B cell (primary cell): ENCODE data around the gene ADARB2. TPM values are rescaled to one million over a fixed set of nuclear protein-coding genes. Genes with fewer than 3 reads are reported as not detected.

ENCODE experiments used
- ATAC-seq: fragments of 200-7000 bp; cut with Tn5 transposase; one replicate; pipeline ENCODE4 v1.10.0; 2021; ENCODE audit warnings: low read depth, mild to moderate bottlenecking, moderate number of reproducible peaks, moderate library complexity
- CTCF ChIA-PET: fragments of 350-600 bp; sonication (Branson Sonifier 250); formaldehyde crosslinking; loops from one replicate; lab custom pipeline; 2021; ENCODE audit warnings: antibody characterized with exemption, inconsistent platforms; lab: Charles Lee
- POLR2A ChIA-PET: fragments of 350-600 bp; sonication (Branson Sonifier 250); formaldehyde crosslinking; loops from one replicate; lab custom pipeline; 2021; ENCODE audit warnings: antibody characterized with exemption; lab: Charles Lee
- DNase-seq: peaks from one replicate; pipeline ENCODE4 v3.0.0; 2013
- H2AFZ ChIP-seq: 2 replicates; pipeline ENCODE4 v1.6.1; 2012; ENCODE audit warnings: mild to moderate bottlenecking, low read depth, low read length; ENCODE audit not compliant: insufficient read depth, poor library complexity, severe bottlenecking
- H3K27ac ChIP-seq, 2 donors: 1 replicate in 1 of 2; 2 replicates in 1 of 2; pipeline ENCODE4 v1.5.1; 2012 to 2013; ENCODE audit warnings: low read length in 2 of 2, mild to moderate bottlenecking in 2 of 2, moderate library complexity in 1 of 2
- H3K27me3 ChIP-seq, 4 experiments: fragments of 200-600 bp in 1 of 4; sonication (generic) in 1 of 4; replicated peaks in 1 of 4; 1 replicate in 2 of 4; 2 replicates in 2 of 4; pipeline versions ENCODE4 v1.6.1 to v1.7.0; 2013 to 2016; ENCODE audit warnings: low read length in 3 of 4, mild to moderate bottlenecking in 2 of 4, mixed read lengths in 1 of 4, moderate library complexity in 1 of 4; ENCODE audit not compliant: insufficient read depth in 4 of 4, control insufficient read depth in 3 of 4; ENCODE audit errors: control extremely low read depth in 1 of 4
- H3K36me3 ChIP-seq, 2 experiments: replicated peaks in 1 of 2; 1 replicate in 1 of 2; 2 replicates in 1 of 2; pipeline versions ENCODE4 v1.6.1 to v1.7.1; 2013; ENCODE audit warnings: low read length in 1 of 2; ENCODE audit not compliant: insufficient read depth in 2 of 2, control insufficient read depth in 1 of 2; ENCODE audit errors: control extremely low read depth in 1 of 2, extremely low read depth in 1 of 2
- H3K4me1 ChIP-seq, 2 donors: fragments of 200-600 bp in 1 of 2; sonication (generic) in 1 of 2; 1 replicate in 1 of 2; 2 replicates in 1 of 2; pipeline versions ENCODE4 v1.5.1 to v1.6.1; 2013 to 2017; ENCODE audit warnings: low read length in 2 of 2; ENCODE audit not compliant: control insufficient read depth in 2 of 2, insufficient read depth in 2 of 2
- H3K4me2 ChIP-seq: replicated peaks from 2 replicates; pipeline ENCODE3; 2012; ENCODE audit warnings: mild to moderate bottlenecking, low read depth, low read length; ENCODE audit not compliant: poor library complexity, severe bottlenecking
- H3K4me3 ChIP-seq, 5 experiments: fragments of 200-600 bp in 1 of 5; sonication (generic) in 1 of 5; 1 replicate in 3 of 5; 2 replicates in 2 of 5; pipeline versions ENCODE4 v1.5.1 to v1.7.0; 2011 to 2016; ENCODE audit warnings: low read length in 4 of 5, mild to moderate bottlenecking in 4 of 5, low read depth in 2 of 5, control low read depth in 1 of 5, moderate library complexity in 1 of 5; ENCODE audit not compliant: insufficient read depth in 1 of 5; ENCODE audit errors: control extremely low read depth in 1 of 5, extremely low read depth in 1 of 5
- H3K79me2 ChIP-seq: fragments of 200-600 bp; sonication (generic); one replicate; pipeline ENCODE4 v1.6.0; 2016; ENCODE audit warnings: low read length; ENCODE audit not compliant: control insufficient read depth, insufficient read depth
- H3K9ac ChIP-seq: fragments of 200-600 bp; sonication (generic); 2 replicates; pipeline ENCODE4 v1.6.1; 2017; ENCODE audit warnings: mild to moderate bottlenecking, low read length, moderate library complexity
- H3K9me3 ChIP-seq, 3 donors: one replicate each; pipeline versions ENCODE4 v1.6.1 to v1.7.1; 2013; ENCODE audit warnings: low read length in 2 of 3; ENCODE audit not compliant: control insufficient read depth in 2 of 3, insufficient read depth in 1 of 3; ENCODE audit errors: control extremely low read depth in 1 of 3
- H4K20me1 ChIP-seq: 2 replicates; pipeline ENCODE4 v1.6.0; 2012; ENCODE audit warnings: mild to moderate bottlenecking, low read length; ENCODE audit not compliant: insufficient read depth, control insufficient read depth, poor library complexity, severe bottlenecking
- H3K27ac Mint-ChIP-seq: one replicate; pipeline ENCODE4 v1.8.0; 2021; ENCODE audit warnings: mixed read lengths
- H3K27me3 Mint-ChIP-seq: one replicate; pipeline ENCODE4 v1.8.0; 2021; ENCODE audit warnings: mixed read lengths
- H3K4me1 Mint-ChIP-seq: one replicate; pipeline ENCODE4 v1.8.0; 2021; ENCODE audit warnings: mixed read lengths
- H3K4me3 Mint-ChIP-seq: one replicate; pipeline ENCODE4 v1.8.0; 2021; ENCODE audit warnings: mixed read lengths
- H3K9me3 Mint-ChIP-seq: one replicate; pipeline ENCODE4 v1.8.0; 2022; ENCODE audit warnings: mixed read lengths; ENCODE audit not compliant: insufficient read depth
- CTCF ChIP-seq: fragments of 200-600 bp; IDR thresholded peaks from one replicate; pipeline ENCODE4 v1.8.0; 2022; ENCODE audit warnings: antibody characterized with exemption, mild to moderate bottlenecking
- EZH2 ChIP-seq: IDR thresholded peaks from 2 replicates; pipeline ENCODE4 v1.6.1; 2012; ENCODE audit warnings: borderline replicate concordance, low read depth, mild to moderate bottlenecking, moderate library complexity, low read length; ENCODE audit not compliant: insufficient read depth, poor library complexity, severe bottlenecking
- WGBS: methylation state at CpG from one replicate; pipeline ENCODE4 v1.1.5; 2013; ENCODE audit warnings: missing lambda C conversion rate; ENCODE audit not compliant: insufficient coverage; 5-methylcytosine and 5-hydroxymethylcytosine counted together
- intact Hi-C: fragments of 100-400 bp; cut with micrococcal nuclease; formaldehyde crosslinking; loops from one replicate; pipeline ENCODE4 v1.10.0; 2022
- polyA plus RNA-seq: library from polyadenylated mRNA; depleted of rRNA; stranded (reverse); fragments of >200 nt; gene quantifications from 2 replicates; pipeline ENCODE4 v1.2.3, GENCODE V29; 2012
- total RNA-seq, 2 donors: library from RNA; stranded (reverse); fragments of 120-200 nt in 1 of 2; gene quantifications; 1 replicate in 1 of 2; 2 replicates in 1 of 2; pipeline versions ENCODE4 v1.2.3 to v1.2.4, GENCODE V29; 2013 to 2022

ADARB2 gene
- total and polyA plus RNA-seq, 2 donors (not counting 1 experiment from before 2014, with no cell fraction given), result 0.13 to 0.96 TPM

GRCh38 chr10:1670541-1671365 lies 66.6 kb downstream of the ADARB2 start:
- DNase-seq (no peak), ATAC-seq (no peak)
- WGBS, result 82% methylated on average over 27 of the region's 32 CpGs
- Mint-ChIP-seq H3K27ac (no peak overlapping the region), H3K4me3 (no peak overlapping the region), H3K4me1 (peaks cover 11% of the 10 kb centered on the region), H3K27me3 (peaks cover 20% of the 10 kb centered on the region), H3K9me3 (no peaks in the 10 kb centered on the region)
- peaks cover 0 to 16% (median 0%) of the 10 kb centered on the region in 3 donors for H3K9me3 ChIP-seq
- ChIA-PET CTCF (no interaction called here), POLR2A (no interaction called here)
- no peak overlapping the region for H3K27ac ChIP-seq
- intact Hi-C loops, result no loop called here
- peaks cover 3 to 6% of the 10 kb centered on the region in 2 donors for H3K4me1 ChIP-seq
- H3K4me3 ChIP-seq, result no peak overlapping the region
- no peaks in the 10 kb centered on the region for H3K79me2 ChIP-seq
- H3K36me3 ChIP-seq, result no peaks in the 10 kb centered on the region
- no peak overlapping the region for H2AFZ ChIP-seq
- no peak overlapping the region for H3K9ac ChIP-seq
- peaks cover 0 to 4% (median under 1%) of the 10 kb centered on the region in 4 experiments for H3K27me3 ChIP-seq
- no peak overlapping the region for H3K4me2 ChIP-seq
- no peak for TF ChIP-seq CTCF
- H4K20me1 ChIP-seq, result no peaks in the 10 kb centered on the region

GRCh38 chr10:1669433-1669832 lies 67.9 kb downstream of the ADARB2 start:
- Histone ChIP-seq H2AFZ (no peak overlapping the region), H4K20me1 (no peaks in the 10 kb centered on the region), H3K4me3 (no peak overlapping the region), H3K4me2 (no peak overlapping the region), H3K9me3 (peaks cover 0 to 16% (median 0%) of the 10 kb centered on the region in 3 donors), H3K36me3 (no peaks in the 10 kb centered on the region), H3K9ac (no peak overlapping the region), H3K79me2 (no peaks in the 10 kb centered on the region), H3K27ac (no peak overlapping the region), H3K4me1 (peaks cover under 1% of the 10 kb centered on the region in 2 donors), H3K27me3 (peaks cover 0 to 4% (median under 1%) of the 10 kb centered on the region in 4 experiments)
- H3K27ac Mint-ChIP-seq, result no peak overlapping the region
- H3K9me3 Mint-ChIP-seq, result no peaks in the 10 kb centered on the region
- ATAC-seq, result no peak
- H3K4me1 Mint-ChIP-seq, result peaks cover 9% of the 10 kb centered on the region
- no peak for DNase-seq
- no peak overlapping the region for H3K4me3 Mint-ChIP-seq
- H3K27me3 Mint-ChIP-seq, result peaks cover 13% of the 10 kb centered on the region
- ChIA-PET POLR2A (no interaction called here), CTCF (no interaction called here)
- intact Hi-C loops, result loop anchor here (10.0 kb wide), 1 partner anchor 65 kb away; the partner anchor contains the start of gene ADARB2
- TF ChIP-seq EZH2 (no peak), CTCF (no peak)
